NCI-H2081 (cell line): ENCODE measurements around the gene ZNRD2.

Experiments used
- DNase-seq, 2 experiments: peaks; one replicate each; lab custom pipeline; 2025; lab: John Stamatoyannopoulos, UW

Gene ZNRD2

DNA sequence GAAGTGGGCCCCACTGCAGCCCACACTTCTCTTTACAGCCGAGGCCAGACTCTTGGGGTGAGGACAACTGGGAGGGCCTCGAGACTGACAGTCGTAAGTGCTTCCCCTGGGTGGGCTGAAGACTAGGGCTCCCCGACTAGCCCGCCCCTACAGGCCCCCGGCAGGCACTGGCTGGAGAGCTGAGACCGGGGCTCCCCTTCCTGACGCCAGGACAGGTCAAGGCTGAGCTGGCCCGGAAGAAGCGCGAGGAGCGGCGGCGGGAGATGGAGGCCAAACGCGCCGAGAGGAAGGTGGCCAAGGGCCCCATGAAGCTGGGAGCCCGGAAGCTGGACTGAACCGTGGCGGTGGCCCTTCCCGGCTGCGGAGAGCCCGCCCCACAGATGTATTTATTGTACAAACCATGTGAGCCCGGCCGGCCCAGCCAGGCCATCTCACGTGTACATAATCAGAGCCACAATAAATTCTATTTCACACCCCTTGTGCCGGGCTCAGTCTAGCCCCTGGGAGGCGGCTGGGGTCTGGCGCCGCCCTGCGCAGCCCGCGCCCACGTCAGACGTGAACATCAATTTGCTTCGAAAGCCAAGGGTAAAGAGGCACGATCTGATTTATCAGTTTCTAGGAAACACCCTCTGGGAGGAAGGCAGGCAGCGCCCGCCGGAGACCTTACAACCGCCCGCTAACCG is 31.9 kb upstream of the ZNRD2 start:
- no peak for DNase-seq

DNA sequence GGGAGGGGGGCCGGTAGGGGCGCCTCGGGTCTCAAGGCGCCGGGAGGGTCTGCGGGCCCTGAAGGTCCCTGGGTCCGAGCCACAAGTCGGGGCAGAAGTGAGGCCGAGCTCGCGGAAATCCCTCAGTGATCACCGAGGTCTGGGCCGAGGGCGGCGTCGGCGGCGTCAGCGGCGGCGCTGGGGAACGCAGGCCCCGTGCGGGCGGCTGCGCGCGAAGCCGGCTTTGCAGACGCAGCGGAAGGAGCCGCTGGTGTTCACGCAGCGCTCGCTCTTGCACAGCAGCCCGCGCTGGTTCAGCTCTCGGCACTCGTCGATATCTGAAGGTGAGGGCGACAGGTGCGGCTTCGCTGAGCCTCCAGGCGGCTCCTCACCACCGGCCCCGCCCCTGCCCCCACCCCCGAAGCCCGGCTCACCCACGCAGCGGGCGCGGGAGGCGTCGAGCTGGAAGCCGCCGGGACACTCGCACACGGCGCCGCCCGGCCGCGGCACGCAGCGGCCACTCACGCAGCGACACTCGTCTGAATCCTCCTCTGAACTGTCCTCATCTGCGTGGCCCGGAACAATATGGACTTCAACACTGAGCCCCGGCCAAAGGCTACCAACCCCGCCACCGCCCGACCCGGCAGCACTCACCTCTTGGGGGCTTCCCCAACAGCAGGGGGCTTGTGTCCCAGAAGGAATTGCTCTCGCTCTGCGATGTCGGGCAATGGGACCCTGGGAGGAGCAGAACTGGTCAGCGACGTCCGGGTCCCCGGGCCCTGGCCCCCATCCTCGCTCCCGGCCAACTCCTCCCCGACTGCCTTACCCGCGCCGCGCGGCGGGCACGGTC is 31.1 kb upstream of the ZNRD2 start:
- DNase-seq, result no peak

DNA sequence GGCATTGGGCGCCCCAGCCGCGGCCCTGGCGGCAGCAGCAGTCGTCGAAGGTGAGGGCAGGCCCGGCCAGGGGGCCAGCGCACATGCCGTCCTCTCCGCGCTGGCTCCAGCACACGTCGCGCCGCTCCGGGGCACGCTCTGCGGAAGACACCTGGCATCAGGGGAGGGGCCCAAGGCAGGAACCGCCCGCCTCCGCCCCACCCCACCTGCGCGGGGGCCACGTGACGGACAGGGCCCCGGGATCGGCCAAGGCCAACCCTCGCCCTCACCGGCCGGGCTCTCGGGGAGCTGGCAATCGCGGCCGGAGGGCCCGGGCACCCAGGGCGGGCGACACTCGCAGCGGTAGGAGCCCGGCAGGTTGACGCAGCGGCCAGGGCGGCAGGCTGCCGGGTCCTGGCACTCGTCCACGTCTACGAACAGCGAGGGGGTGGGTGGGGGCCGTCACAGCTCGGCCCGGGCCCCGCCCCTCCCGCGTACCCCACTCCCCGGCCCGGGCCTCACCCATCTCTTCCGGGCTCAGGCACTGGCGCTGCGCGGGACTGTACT is 30.5 kb upstream of the ZNRD2 start:
- DNase-seq, result peak in 1 of 2 experiments; percentile 53

DNA sequence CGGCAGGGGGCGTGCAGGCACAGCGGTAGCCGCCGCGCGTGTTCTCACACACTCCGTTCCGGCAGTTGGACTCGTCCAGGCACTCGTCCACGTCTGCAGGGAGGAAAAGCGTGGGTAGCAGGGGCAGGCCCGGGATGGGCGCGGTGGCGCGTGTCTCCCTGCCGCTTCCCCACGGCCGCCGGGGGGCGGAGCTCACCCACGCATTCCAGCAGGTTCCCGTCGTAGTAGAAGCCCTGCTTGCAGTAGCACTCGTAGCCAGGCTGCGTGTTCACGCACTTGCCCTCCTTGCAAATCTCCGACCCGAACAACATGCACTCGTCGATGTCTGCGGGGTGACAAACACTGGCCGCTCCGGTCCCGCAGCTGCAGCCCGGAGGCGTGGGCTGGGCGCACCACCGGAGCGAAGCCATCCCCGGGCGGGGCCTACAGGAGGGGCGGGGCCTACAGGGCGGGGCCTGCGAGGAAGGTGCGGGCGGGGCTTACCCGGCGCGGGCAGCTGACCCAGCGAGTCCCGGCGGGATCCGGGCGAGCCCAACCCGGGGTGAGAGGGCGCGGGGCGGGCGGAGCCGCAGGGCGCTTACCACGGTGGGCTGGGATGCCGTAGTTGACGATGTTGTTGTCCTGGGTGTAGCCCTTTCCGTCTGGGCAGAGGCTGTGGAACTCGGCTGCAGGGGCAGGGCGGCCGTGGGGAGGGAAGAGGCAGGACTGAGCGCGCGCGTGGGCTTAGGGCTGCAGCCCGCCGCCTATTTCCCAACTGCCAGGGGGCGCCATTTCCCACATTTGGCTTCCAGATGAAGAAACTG is 29.8 kb upstream of the ZNRD2 start:
- DNase-seq, result peak; percentile 74 to 76

DNA sequence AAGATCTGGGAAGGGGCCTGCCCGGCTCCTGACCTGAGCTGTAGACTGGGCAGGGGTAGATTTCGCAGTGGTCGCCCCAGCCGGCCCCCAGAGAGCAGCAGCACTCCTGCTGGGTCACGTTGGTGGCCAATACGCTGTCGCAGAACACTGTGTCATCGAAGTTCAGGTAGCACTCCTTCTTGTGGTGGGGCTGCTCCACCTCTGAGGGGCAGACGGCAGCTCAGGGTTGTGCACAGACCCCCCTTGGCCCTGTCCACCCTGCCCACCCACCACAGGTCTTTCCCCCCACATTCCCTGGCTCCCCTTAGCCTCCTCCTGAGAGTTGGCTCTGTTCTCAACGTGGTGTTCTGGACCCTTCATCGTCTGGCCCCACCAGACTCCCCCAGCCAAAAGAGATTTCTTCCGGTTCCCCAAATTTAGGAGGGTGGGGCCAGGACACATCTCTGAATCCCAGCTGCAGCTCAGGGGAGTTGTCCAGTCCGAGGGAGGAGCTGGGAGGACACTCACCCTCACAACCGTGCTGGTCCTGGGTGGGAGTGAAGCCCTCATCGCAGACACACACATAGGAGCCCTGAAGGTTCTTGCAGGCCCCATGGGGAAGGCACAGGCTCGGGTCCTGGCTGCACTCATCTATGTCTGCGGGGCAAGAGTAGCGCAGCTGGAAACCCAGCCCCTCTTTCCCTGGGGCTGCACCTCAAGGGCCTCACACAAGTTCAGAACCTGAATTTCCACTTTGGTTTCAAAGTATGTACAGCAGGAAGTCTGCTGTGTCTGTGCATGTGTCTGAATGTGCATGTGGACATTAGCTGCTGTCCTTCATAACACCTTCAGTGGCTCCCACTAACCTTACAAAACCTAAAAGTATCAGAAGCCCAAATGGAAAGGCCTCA is 28.9 kb upstream of the ZNRD2 start:
- no peak for DNase-seq

DNA sequence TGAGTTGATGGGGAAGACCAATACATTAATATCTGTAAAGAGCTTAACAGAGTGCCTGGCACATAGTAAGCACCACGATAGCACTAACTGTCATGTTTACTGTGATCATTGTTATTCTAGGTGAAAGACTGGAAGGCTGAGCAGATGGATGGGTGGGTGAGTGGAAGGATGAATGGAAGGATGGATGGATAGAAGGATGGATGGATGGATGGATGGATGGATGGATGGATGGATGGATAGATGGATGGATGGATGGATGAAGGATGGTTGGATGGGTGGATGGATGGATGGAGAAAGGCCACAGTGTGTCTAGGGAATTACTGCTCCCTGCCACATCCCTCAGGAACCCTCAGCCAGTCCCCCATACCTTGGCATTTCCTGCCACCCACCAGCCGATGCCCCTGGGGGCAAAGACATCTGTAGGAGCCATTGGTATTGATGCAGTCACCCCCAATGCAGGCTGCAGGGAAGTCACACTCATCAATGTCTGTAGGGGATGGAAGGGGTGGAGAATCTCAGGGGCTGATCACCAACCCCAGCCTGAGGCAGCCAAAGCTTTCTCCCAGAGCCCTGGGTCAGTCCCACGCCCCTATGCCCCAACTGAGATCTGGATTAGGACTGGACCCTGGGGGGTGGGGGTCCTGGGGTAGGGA is 27.4 kb upstream of the ZNRD2 start:
- DNase-seq, result no peak

DNA sequence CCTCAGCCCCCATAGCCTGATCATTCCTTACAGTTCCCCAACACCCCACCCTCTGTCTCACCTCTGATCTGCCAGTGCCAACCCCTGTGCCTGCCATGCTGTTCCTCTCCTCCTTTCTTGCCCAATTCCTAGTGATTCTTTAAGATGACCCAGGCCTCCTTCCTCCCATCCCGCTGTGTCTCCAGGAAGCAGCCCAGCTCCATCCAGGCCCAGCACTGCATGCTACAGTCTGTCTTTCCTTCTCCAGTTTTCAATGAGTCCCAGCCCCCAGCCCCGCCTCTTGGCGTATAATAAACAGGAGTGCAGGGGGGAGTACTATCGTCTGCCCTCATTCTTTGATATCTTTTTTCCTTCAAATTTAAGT is 24.4 kb upstream of the ZNRD2 start:
- no peak for DNase-seq

DNA sequence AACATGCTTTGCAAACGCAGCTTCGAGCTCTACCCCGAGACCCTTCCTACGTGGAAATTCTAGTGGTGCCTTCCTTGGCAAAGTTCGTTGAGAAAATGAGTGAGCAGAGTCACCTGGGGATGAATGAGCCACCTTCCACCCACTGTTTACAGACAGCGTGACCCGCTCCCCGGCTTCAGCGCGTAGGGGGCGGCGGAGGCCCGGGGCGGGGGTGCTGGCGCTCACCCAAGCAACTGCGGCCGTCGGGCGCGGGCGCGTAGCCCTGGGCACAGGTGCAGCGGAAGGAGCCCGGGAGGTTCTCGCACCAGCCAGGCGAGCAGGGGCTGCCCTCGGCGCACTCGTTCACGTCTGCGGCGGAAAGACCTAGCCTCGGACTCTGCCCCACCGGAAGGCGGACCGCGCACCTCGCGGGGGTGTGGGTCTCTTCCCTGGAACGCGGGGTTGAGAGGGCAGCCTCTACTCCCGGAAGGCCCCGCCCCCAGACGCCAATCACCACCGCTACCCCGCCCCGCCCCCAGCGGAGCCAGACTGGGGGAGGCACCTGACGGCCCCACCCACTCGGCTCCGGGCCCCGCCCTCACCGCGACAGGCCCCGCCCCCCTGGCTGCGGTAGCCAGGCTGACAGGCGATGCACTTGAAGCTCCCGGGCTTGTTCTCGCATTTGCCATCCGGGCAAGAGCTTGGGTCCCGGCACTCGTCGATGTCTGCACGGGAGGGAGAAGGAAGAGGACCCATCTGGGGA is 23.9 kb upstream of the ZNRD2 start:
- DNase-seq, result peak; percentile 74 to 78

DNA sequence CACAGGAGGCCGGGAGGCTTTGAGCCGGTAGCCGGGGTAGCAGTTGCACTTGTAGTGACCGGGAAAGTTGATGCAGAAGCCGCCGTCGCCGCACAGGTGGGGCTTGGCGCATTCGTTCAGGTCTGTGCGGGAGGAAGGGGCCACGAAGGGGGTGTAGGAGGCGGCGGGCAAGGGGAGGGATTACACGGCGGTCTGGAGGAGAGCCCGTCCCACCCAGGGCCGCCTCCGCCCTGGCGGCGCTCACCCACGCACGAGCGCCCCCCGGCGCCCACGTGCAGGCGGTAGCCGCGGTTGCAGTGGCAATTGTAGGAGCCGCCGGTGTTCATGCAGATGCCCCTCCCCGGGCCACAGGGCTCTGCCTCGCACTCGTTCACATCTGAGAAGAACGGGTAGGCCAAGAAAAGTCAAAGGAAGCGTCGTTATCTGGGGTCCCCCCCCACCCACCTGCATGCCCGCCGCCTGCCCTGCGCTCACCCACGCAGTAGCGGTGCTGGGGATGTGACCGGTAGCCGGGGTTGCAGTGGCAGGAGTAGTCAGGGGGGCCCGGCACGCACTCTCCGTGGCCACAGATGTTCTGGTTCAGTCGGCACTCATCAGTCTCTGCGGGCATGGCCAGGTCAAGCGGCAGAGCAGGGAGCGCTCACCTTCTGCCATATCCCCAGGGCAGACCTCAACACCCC is 22.7 kb upstream of the ZNRD2 start:
- DNase-seq, result no peak

DNA sequence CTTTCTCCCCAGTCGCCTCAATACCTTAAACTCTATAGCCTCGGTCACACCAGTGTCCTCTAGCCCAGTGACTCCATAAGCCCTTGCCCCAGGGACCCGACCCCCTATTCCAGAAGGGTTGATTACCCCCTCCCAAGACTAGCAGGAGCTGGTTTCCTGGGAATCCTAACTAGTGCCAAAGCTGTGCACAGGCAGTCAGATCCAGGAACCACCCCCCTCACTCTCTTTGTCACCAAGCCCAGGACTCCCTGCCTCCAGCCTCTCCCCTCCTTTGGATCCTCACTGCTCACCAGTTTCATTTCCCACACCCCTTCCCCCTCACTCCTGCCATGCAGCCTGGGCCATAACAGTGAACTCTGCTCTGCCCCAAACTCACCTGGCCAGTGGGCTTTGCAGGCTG is 21.9 kb upstream of the ZNRD2 start:
- no peak for DNase-seq

DNA sequence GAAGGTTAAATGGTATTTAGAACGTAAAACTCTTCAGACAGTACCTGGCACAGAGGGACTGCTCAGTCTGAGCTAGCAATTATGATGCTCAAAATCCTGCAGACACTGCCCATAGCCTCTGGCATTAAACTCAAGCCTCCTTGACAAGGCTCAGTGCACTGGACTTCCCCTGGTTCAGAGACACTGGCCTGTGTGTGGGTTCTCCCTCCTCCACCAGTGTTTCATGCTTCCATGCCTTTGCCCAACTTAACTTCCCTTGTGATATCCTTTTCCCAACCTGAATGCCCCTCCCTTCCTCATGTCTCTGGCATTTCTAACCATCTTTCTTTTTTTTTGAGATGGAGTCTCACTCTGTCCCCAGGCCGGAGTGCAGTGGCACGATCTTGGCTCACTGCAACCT is 21.2 kb upstream of the ZNRD2 start:
- DNase-seq, result no peak

DNA sequence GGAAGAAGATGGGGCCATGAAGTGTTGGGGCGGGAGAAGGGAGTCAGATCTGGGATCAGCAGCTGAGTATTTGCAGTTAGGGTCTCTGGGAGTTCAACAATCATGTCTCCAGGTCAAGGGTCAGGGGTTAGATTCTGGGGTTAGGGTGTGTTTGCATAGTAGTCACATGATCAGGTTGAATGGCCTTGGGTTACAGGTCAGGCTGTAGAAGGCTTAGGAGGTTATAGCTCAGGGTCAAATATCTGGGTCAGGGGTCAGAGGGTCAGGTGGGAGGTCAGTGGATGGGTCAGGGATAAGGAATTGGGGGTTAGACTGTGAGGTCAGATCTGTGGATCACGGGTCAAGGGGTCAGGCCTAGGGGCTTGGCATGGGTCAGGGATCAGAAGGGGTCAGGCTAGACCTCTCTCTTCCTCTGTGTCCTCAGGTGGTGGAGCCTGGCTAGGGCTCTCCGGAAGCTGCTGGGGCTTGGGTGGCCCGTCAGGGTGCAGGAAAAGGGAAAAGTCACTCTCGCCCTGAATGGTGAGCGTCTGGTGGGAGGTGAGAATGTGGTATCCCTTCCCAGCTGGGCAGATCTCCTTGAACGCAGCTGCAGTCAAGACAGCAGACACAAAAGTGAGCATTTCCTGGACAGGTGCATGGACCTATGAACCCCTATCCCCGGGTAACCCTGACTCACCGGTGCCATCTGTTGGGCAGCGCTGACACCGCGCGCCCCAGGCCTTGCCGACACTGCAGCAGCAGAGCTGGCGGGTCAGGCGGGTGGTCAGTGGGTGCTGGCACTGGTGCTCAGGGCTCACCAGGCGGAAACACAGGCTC is 18.5 kb upstream of the ZNRD2 start:
- DNase-seq, result peak; percentile 58 to 83

DNA sequence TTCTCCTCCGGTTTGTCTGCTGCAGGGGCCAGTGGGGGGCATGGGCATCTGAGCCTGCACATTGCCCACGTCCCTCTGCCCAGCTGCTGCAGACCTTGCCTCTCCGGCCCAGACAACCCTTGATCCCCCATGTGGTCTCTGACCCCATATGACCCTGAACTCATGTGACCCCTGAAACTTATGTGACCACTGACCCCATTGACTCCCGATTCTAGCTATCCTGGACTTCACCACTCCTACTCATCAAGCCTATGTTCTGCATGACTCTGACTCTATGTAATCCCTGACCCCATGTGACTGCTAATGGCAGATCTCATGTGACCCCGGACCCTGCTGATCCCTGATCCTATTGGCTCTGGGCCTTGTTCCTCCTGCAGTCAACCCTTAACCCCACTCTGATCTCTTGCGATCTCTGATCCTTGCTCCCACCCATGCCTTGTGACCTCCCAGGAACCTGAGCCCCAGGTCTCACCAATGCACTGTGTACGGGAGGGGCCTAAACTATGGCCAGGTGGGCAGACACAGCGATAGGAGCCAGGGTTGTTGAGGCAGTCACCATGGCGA is 17.8 kb upstream of the ZNRD2 start:
- no peak for DNase-seq

DNA sequence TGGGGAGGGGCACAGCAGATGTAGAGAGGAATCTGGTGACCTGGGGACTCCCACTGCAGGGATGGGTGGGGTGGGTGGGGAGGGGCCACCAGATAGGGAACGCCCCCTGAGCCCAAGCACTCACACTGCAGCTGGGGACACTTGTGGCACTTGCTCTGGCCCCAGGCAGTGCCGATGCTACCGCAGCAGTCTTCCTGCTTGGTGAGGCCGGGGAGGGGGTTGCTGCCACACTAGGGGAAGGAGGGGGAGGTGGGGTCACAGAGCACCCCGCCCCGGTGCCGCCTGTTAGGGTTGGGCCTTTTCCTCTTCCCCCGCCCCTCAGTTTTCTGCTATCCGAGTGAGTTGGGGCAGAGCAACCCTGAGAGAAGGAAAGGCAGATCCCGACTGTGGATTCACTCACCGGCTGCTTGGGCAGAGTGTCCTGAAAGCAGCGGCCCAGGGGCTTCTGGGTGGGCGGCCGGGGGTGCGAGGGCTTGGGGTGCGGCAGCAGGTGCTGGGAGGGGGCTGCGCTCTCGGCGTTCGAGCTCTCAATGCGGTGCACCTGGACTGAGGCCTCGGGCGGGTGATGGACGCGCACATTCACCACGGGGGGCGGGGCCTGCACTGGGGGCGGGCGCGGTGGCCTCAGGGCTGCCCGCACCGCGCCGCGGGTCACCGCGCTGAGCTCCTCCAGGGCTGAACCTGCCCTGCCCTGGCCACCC is 16.8 kb upstream of the ZNRD2 start:
- no peak for DNase-seq

DNA sequence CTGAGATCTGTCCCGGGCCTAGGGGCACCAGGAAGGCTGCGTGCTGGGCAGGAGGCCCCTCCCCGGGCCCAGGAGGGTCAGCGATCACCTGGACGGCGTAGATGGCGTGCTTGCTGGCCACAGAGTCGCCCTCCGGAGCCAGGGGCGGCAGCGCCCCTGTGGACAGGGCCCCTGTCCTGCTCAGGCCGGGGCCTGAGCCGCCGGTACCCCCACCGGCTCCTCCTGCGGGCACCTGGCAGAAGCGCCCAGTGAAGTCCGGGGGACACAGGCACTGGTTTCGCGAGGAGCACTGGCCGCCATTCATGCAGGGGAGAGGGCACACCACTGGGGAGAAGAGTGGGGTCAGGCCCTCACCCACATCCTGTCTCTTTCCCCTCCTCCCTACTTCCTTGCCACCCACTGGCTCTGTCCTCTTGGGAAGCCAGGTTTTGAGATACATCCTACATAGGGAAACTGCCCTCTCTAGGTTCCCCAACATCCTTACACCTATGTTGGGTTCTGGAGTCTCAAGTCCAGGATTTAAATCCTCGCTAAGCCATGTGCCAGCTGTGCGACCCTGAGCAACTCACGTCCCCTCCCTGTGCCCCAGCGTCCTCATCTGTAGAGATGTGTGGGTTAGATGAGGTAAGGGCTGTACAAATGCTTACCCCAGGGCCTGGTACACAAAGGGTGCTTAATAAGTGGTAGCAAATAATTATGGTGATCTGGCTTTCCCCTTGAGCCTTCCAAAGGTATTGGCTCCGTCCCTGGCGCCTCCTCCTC is 16.0 kb upstream of the ZNRD2 start:
- DNase-seq, result no peak

DNA sequence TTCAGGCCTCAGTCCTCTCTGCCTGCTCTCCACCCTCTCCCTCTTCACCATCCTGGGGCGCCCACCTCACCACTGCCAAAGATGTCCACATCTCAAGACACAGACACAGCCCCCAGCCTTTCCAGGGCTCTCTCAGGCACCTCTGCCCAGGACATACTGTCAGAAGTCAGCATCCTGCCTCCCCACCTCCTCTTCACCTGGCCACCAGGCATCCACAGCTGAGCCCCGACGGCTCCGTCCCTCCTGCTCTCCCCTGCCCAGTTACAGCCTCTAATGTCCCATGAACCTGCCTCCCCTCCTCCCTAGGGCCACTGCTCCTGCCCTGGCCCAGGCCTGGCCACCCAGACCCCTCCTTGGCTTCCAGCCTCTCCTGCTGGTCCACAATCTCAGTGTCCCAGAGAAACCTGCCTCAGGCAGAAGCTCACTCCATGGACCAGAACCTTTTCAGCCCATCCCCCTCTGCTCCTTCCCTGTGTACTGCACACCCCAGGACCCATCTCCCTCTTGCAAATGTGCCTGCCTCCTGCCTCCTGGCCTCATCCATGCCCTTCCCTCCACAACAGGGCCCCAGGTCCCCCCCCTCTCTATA is 15.3 kb upstream of the ZNRD2 start:
- DNase-seq, result no peak
